ENCODE data around the gene BPIFB1.

BPIFB1 gene

GRCh38 chr20:33279261-33279910 lies 3.6 kb upstream of the BPIFB1 start:
- Mint-ChIP-seq H3K36me3 (ENCODE audit: low read depth) (no peaks in the 10 kb centered on the region), H3K27me3 (peaks cover 3% of the 10 kb centered on the region), H3K27ac (no peak overlapping the region), H3K4me1 (ENCODE audit: low read depth) (no peaks in the 10 kb centered on the region), H3K4me3 (no peak overlapping the region), H3K9me3 (no peaks in the 10 kb centered on the region)
- no peak for DNase-seq

GRCh38 chr20:33280000-33280680 lies 2.9 kb upstream of the BPIFB1 start:
- Mint-ChIP-seq H3K4me1 (ENCODE audit: low read depth) (no peaks in the 10 kb centered on the region), H3K9me3 (no peaks in the 10 kb centered on the region), H3K27me3 (peaks cover 3% of the 10 kb centered on the region), H3K36me3 (ENCODE audit: low read depth) (no peaks in the 10 kb centered on the region), H3K27ac (no peak overlapping the region), H3K4me3 (no peak overlapping the region)
- no peak for DNase-seq

GRCh38 chr20:33280775-33281174 lies 2.2 kb upstream of the BPIFB1 start:
- Mint-ChIP-seq H3K27me3 (peaks cover 3% of the 10 kb centered on the region), H3K4me1 (ENCODE audit: low read depth) (no peaks in the 10 kb centered on the region), H3K36me3 (ENCODE audit: low read depth) (no peaks in the 10 kb centered on the region), H3K4me3 (no peak overlapping the region), H3K27ac (no peak overlapping the region), H3K9me3 (no peaks in the 10 kb centered on the region)
- no peak for DNase-seq

DNA sequence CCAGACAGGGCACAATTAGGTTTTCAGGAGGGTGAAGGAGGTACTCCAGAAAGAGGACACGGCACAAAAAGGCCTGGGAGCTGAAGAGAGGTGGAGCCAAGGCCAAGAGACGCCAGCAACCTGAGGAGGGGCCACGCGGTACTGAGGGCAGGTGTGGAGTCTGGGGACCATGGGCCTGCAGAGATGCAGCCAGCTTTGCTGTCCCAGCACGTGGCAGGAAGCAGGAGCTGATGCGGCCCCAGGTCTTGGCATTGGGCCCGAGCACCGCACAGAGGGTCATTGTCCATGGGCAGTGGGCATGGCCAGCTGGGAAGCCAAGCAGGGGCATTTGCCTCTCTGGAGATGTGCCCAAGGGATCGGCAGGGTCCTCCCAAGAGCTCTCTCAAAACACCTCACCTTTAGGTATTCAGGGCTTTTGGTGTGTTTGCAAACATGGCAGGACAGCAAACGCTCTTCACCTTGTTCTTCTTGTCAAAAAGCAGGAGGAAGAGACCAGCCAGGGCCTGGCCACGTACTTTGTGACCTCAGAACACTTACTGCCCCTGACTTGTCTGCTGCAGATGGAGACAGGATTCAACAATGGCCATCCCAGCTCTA lies 1.4 kb upstream of the BPIFB1 start:
- H3K36me3 Mint-ChIP-seq (ENCODE audit: low read depth): no peaks in the 10 kb centered on the region
- DNase-seq: no peak
- H3K4me3 Mint-ChIP-seq: no peak overlapping the region
- H3K4me1 Mint-ChIP-seq (ENCODE audit: low read depth): no peaks in the 10 kb centered on the region
- H3K27me3 Mint-ChIP-seq: peaks cover 3% of the 10 kb centered on the region
- no peaks in the 10 kb centered on the region for H3K9me3 Mint-ChIP-seq
- no peak overlapping the region for H3K27ac Mint-ChIP-seq

DNA sequence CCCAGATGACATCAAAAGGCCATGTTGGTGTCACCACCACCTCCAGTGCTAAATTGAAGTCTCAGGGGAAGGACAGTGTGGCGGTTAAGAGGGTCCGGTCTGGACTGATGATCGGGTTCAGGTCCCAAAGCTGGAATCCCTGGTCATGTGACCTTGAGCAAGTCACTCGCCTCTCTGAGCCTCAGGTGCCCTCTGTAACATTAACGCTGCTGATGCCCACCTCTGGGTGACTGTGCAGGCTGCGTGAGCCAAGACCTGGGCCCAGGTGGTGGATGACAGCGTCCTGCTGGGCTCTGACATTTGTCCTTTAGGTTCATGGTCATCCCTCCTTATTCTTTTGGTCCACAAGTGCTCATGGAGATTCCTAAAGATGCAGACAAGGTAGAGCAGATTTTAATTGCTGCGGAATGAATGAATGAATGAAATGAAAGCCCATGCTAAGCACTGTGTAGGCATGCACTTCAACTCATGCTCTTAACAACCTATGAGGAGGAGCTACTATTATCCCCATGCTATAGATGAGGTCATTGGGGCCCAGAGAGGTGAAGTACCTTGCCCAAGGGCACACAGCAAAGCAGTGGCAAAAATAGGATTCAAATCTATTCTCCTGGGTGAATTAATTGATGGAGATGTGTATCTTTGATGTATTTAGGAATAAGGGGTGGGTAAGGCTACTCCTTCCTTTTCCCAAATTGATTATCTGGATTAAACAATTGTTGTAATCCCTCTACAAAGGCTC lies 649 bp upstream of the BPIFB1 start:
- Mint-ChIP-seq H3K9me3 (no peaks in the 10 kb centered on the region), H3K27me3 (peaks cover 3% of the 10 kb centered on the region), H3K36me3 (ENCODE audit: low read depth) (no peaks in the 10 kb centered on the region), H3K4me3 (no peak overlapping the region), H3K4me1 (ENCODE audit: low read depth) (no peaks in the 10 kb centered on the region), H3K27ac (no peak overlapping the region)
- DNase-seq: no peak

DNA sequence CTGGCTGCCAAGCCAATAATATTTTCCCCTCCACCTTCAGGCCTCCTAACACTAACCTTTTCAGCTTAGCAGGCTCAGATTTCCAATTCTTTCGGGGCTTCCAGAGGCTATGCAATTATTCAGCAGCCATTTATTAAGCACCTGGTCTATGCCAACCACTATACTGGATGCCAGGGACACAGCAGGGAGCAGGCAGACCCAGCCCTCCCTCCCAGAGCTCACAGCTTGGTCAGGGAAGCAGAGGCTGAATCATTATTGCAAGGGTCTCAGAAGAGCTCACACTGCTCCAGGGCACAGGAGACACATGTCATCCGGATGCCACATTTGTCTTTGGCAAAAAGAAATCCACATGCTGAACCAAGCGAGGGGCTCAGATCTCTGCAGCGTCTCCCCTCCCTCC lies 1.3 kb downstream of the BPIFB1 start:
- Mint-ChIP-seq H3K27me3 (peaks cover 3% of the 10 kb centered on the region), H3K36me3 (ENCODE audit: low read depth) (no peaks in the 10 kb centered on the region), H3K9me3 (no peaks in the 10 kb centered on the region), H3K27ac (no peak overlapping the region), H3K4me1 (ENCODE audit: low read depth) (no peaks in the 10 kb centered on the region), H3K4me3 (no peak overlapping the region)
- DNase-seq: no peak

DNA sequence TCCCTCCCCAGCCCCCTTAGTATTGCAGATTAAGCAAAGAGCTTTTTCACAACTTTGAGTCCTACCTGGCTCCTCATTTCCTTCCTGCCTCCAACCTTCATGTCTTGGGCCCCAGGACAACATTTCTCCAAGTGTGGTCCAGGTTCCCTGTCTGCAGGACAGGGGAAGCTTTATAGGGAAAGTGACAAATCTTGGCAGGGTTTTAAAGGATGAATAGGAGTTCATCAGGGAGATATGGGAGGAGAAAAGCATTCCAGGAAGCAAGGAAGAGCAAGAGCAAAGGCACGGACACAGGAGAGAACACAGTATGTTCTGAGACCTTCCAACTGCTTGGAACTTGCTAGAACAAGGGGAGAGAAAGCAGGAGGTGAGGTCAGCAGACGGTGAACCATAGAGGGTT lies 1.9 kb downstream of the BPIFB1 start:
- DNase-seq: no peak
- Mint-ChIP-seq H3K27me3 (peaks cover 3% of the 10 kb centered on the region), H3K4me3 (no peak overlapping the region), H3K36me3 (ENCODE audit: low read depth) (no peaks in the 10 kb centered on the region), H3K27ac (no peak overlapping the region), H3K4me1 (ENCODE audit: low read depth) (no peaks in the 10 kb centered on the region), H3K9me3 (no peaks in the 10 kb centered on the region)

DNA sequence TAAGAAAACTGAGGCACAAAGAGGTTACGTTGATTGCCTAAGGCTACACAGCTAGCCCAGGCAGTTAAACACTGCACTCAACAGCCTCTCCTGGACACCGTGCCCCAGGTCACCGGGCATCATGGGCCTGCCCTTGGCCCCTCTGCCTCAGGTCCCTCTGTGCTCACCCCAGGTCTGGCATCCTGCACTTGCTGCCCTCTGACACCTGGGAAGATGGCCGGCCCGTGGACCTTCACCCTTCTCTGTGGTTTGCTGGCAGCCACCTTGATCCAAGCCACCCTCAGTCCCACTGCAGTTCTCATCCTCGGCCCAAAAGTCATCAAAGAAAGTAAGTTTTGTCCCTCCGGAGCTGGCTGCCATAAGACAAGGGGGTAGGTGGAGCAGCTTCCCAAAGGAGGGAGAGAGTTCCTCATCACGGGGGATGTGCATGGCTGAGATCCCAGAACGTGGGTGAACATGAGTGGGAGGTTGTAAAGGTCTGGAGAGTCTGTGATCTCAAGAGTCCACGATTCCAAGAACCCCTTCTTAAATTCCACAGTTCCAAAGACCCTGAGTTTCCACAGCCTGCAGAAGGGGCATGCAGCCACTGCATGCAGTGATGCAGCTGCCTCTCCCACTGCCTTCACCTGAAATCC lies 3.0 kb downstream of the BPIFB1 start:
- H3K27me3 Mint-ChIP-seq: peaks cover 3% of the 10 kb centered on the region
- no peak for DNase-seq
- no peak overlapping the region for H3K27ac Mint-ChIP-seq
- H3K36me3 Mint-ChIP-seq (ENCODE audit: low read depth): no peaks in the 10 kb centered on the region
- no peaks in the 10 kb centered on the region for H3K4me1 Mint-ChIP-seq (ENCODE audit: low read depth)
- H3K9me3 Mint-ChIP-seq: no peaks in the 10 kb centered on the region
- no peak overlapping the region for H3K4me3 Mint-ChIP-seq

- no peaks in the 10 kb centered on the region for H3K4me1 Mint-ChIP-seq (ENCODE audit: low read depth)
- H3K27ac Mint-ChIP-seq: no peak overlapping the region
- no peaks in the 10 kb centered on the region for H3K36me3 Mint-ChIP-seq (ENCODE audit: low read depth)
- DNase-seq: no peak
- peaks cover 3% of the 10 kb centered on the region for H3K27me3 Mint-ChIP-seq
- no peak overlapping the region for H3K4me3 Mint-ChIP-seq
- no peaks in the 10 kb centered on the region for H3K9me3 Mint-ChIP-seq
Measured at GRCh38 chr20:33287884-33288283, 4.9 kb downstream of the BPIFB1 start.

DNA sequence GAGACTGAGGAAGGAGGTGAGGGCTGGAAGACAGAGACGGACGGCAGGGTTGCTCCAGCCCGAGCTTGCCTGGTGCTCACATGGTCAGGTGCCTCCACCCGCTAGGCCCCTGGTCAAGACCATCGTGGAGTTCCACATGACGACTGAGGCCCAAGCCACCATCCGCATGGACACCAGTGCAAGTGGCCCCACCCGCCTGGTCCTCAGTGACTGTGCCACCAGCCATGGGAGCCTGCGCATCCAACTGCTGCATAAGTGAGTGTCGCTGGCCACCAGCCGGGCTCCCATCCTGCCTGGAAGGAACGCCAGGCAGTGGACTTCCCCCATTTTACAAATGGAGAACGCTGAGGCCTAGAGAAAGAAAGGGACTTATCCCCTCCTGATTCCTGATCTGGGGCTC lies 7.8 kb downstream of the BPIFB1 start:
- no peak for DNase-seq
- no peaks in the 10 kb centered on the region for H3K9me3 Mint-ChIP-seq
- no peak overlapping the region for H3K4me3 Mint-ChIP-seq
- H3K36me3 Mint-ChIP-seq (ENCODE audit: low read depth): no peaks in the 10 kb centered on the region
- H3K27ac Mint-ChIP-seq: no peak overlapping the region
- no peaks in the 10 kb centered on the region for H3K27me3 Mint-ChIP-seq
- H3K4me1 Mint-ChIP-seq (ENCODE audit: low read depth): no peaks in the 10 kb centered on the region

DNA sequence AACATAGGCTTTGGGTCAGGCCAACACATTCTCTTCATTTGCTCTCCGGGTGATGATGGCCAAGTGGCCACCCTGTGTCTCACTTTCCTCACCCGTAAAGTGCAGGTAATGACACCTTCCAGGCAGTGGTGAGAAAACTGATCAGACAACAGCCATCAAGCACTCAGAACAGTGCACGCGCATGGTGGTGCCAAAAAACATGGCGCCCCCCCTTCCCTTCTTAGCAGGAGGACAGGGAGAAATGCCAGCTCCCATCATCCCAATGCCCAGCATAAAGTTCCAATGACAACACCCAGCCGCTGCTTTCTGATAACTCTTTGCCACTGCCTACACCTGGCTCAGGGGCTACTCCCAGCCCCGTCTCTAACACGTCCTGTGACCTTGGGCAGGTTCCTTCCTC lies 8.4 kb downstream of the BPIFB1 start:
- Mint-ChIP-seq H3K4me1 (ENCODE audit: low read depth) (no peaks in the 10 kb centered on the region), H3K4me3 (no peak overlapping the region), H3K27ac (no peak overlapping the region), H3K36me3 (ENCODE audit: low read depth) (no peaks in the 10 kb centered on the region), H3K9me3 (no peaks in the 10 kb centered on the region), H3K27me3 (no peaks in the 10 kb centered on the region)
- DNase-seq: no peak

DNA sequence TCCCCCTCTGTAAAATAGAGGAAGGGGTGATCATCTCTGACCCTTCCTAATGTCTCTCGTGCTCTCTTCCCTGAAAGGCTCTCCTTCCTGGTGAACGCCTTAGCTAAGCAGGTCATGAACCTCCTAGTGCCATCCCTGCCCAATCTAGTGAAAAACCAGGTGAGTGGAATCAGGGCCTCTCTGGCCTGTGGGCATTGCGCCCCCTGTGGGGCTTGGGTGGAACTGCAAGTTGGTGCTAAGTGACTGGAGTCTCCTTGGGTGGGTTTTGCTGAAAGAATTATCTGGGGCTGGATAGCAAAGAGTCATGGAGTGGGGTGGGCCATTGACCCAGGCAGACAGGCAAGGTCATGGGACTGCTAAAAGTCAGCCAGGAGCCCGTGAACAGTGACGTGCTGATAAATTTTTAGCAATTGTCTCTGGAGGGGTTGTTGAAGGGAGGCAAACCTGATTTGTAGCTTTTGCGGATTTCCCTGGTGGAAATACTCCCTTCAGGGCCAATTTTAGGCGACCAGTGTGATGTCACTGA lies 8.9 kb downstream of the BPIFB1 start:
- no peak overlapping the region for H3K27ac Mint-ChIP-seq
- no peaks in the 10 kb centered on the region for H3K9me3 Mint-ChIP-seq
- no peaks in the 10 kb centered on the region for H3K36me3 Mint-ChIP-seq (ENCODE audit: low read depth)
- H3K4me3 Mint-ChIP-seq: no peak overlapping the region
- no peaks in the 10 kb centered on the region for H3K27me3 Mint-ChIP-seq
- H3K4me1 Mint-ChIP-seq (ENCODE audit: low read depth): no peaks in the 10 kb centered on the region
- peak; percentile 82 for DNase-seq

- no peaks in the 10 kb centered on the region for H3K36me3 Mint-ChIP-seq (ENCODE audit: low read depth)
- DNase-seq: no peak
- no peaks in the 10 kb centered on the region for H3K9me3 Mint-ChIP-seq
- H3K4me1 Mint-ChIP-seq (ENCODE audit: low read depth): peaks cover 2% of the 10 kb centered on the region
- H3K4me3 Mint-ChIP-seq: no peak overlapping the region
- H3K27ac Mint-ChIP-seq: no peak overlapping the region
- peaks cover 12% of the 10 kb centered on the region for H3K27me3 Mint-ChIP-seq
Measured at GRCh38 chr20:33296206-33296605, 13.2 kb downstream of the BPIFB1 start.

GRCh38 chr20:33298391-33298790 lies 15.4 kb downstream of the BPIFB1 start:
- no peak overlapping the region for H3K27ac Mint-ChIP-seq
- no peak for DNase-seq
- H3K9me3 Mint-ChIP-seq: no peaks in the 10 kb centered on the region
- peaks cover 12% of the 10 kb centered on the region for H3K27me3 Mint-ChIP-seq
- no peaks in the 10 kb centered on the region for H3K36me3 Mint-ChIP-seq (ENCODE audit: low read depth)
- no peak overlapping the region for H3K4me3 Mint-ChIP-seq
- H3K4me1 Mint-ChIP-seq (ENCODE audit: low read depth): peaks cover 2% of the 10 kb centered on the region

All from activated T-cell treated with anti-CD3 and anti-CD28 coated beads, Interleukin-2, amount 50 U/mL, for 24 hours (primary cell).